ENCODE measurements around the gene C2orf42.
"Not testable (repeated sequence)": the region's sequence is repeated elsewhere in the genome, so short reads cannot be mapped to it uniquely, and the experiment has no call there.

The C2orf42 gene

DNA sequence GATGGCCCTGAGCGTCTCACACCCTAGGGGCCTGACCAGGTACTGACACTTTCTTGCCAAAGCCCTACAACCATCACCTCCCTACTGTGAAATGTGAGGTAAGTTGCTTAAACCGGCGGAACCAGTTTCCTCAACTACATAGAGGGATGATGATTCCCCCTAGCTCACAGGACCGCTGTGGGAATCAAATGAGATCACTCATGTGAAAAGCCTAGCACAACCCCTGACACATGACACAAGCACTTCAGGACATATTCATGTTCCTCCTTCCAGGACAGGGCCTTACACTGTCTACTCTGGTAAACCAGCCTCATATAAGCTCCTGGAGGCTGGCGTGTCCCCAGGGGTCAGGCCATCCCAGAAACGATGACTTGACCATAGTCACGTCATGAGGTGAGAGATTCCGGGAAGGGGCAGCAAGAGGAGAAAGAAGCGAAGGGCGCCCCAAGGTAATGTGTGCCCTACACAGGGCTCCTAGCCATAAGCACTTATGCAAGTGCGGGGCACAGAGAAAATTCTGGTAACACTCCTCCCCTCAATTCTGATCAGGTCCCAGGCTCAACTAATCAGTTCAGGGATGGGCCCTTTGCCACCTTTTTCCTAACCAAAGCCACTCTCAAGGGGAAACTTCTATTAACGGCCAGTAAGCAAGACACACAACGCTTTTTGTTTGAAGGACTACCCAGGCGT lies 49.5 kb downstream of the C2orf42 start:
- Histone ChIP-seq H3K27me3 (ENCODE audit: insufficient read depth, low read length, poor library complexity) (no peaks in the 10 kb centered on the region), H3K4me3 (ENCODE audit: low read depth in 1 of 2, low read length in 2 of 2) (peak overlapping the region; percentile 9 to 55; a peak in 3 of 4 replicates), H2AFZ (ENCODE audit: low read depth, low read length) (peak overlapping the region; percentile 73), H4K20me1 (ENCODE audit: insufficient read depth, low read length) (no peaks in the 10 kb centered on the region), H3K27ac (ENCODE audit: low read length) (peak overlapping the region; percentile 90), H3K79me2 (ENCODE audit: insufficient read depth, low read length) (peaks cover 15% of the 10 kb centered on the region), H3K4me2 (ENCODE audit: insufficient read depth, low read length) (peak overlapping the region; percentile 74), H3K36me3 (ENCODE audit: insufficient read depth, low read length) (no peaks in the 10 kb centered on the region), H3K9ac (ENCODE audit: low read depth, low read length) (peak overlapping the region; percentile 95), H3K4me1 (ENCODE audit: insufficient read depth, low read length) (peaks cover 41% of the 10 kb centered on the region), H3K9me3 (ENCODE audit: insufficient read depth, low read length, severe bottlenecking) (no peaks in the 10 kb centered on the region)
- 0 out of 3 replicates have a peak, but pooled peaks have one; percentile 13 for ATAC-seq (ENCODE audit: insufficient read depth, low read depth)
- peak; percentile 63 for TF ChIP-seq CTCF (IDR thresholded peaks at IDR 0.05; ENCODE audit: borderline replicate concordance, extremely low read depth, low read length, poor library complexity, severe bottlenecking)
- TF ChIP-seq EZH2 (IDR thresholded peaks at IDR 0.05; ENCODE audit: borderline replicate concordance, low read depth, low read length, severe bottlenecking) = no peak
- DNase-seq = peak; percentile 53

DNA sequence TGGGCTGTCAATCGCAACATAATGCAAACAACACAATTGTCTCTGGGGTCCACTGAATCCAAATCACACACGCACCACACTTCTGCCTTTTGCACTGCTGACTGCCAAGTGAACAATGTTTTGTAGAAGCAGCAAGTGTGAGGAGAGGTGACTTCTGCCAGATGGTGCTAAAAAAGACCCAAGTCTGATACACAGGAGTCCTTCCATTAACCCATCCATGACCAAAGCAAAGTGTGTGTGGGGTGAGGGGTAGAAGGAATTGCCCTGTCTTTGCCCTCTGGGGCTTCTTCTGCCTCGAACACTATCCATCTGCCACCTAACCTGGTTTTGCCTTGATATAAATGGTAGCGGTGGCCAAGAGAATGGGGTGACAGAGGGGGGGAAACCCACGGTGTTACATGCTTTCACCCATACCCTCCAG lies 50.0 kb downstream of the C2orf42 start:
- H3K4me2 ChIP-seq (ENCODE audit: insufficient read depth, low read length) = peak overlapping the region; percentile 74

DNA sequence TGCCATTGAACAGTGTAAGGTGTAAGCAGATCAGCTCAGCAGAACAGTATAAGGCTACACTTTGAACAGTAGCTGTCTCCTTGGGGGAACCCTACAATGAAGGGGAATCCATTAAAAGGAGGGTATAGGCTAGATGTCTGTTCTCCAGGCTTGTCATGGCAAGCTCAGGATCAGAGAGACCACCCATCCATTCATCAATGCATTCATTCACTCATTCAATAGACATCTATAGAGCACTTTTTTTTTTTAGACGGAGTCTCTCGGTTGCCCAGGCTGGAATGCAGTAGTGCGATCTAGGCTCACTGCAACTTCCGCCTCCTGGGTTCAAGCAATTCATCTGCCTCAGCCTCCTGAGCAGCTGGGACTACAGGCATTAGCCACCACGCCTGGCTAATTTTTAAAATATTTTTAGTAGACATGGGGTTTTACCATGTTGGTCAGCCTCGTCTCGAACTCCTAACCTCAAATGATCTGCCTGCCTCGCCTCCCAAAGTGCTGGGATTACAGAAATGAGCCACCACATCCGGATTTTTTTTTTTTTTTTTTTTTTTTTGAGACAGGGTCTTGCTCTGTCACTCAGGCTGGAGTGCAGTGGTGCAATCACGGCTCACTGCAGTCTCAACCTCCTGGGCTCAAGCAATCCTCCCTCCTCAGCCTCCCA lies 56.4 kb downstream of the C2orf42 start:
- Histone ChIP-seq H3K27ac (ENCODE audit: low read length) (peak overlapping the region; percentile 94), H3K4me2 (ENCODE audit: insufficient read depth, low read length) (peak overlapping the region; percentile 71), H3K4me1 (ENCODE audit: insufficient read depth, low read length) (peaks cover 76% of the 10 kb centered on the region), H3K9ac (ENCODE audit: low read depth, low read length) (peak overlapping the region; percentile 76; the same call in 1 of the 2 replicates), H3K79me2 (ENCODE audit: insufficient read depth, low read length) (peaks cover 19% of the 10 kb centered on the region)
- not testable (repeated sequence) for H3K36me3 ChIP-seq (ENCODE audit: insufficient read depth, low read length); H4K20me1 ChIP-seq (ENCODE audit: insufficient read depth, low read length); H3K27me3 ChIP-seq (ENCODE audit: insufficient read depth, low read length, poor library complexity); H2AFZ ChIP-seq (ENCODE audit: low read depth, low read length); DNase-seq; H3K4me3 ChIP-seq (ENCODE audit: low read depth in 1 of 2, low read length in 2 of 2); H3K9me3 ChIP-seq (ENCODE audit: insufficient read depth, low read length, severe bottlenecking)
- peak; percentile 13; the same call in 2 of the 3 replicates for ATAC-seq (ENCODE audit: insufficient read depth, low read depth)

More for the DNA sequence above, 50.0 kb downstream of the C2orf42 start:
- DNase-seq = no peak
- Histone ChIP-seq H2AFZ (ENCODE audit: low read depth, low read length) (no peak overlapping the region), H3K36me3 (ENCODE audit: insufficient read depth, low read length) (no peaks in the 10 kb centered on the region), H3K9ac (ENCODE audit: low read depth, low read length) (peak overlapping the region; percentile 95; the same call in 1 of the 2 replicates), H3K27me3 (ENCODE audit: insufficient read depth, low read length, poor library complexity) (no peaks in the 10 kb centered on the region), H3K27ac (ENCODE audit: low read length) (peak overlapping the region; percentile 90), H3K9me3 (ENCODE audit: insufficient read depth, low read length, severe bottlenecking) (no peaks in the 10 kb centered on the region), H3K79me2 (ENCODE audit: insufficient read depth, low read length) (peaks cover 15% of the 10 kb centered on the region), H3K4me3 (ENCODE audit: low read depth in 1 of 2, low read length in 2 of 2) (peak overlapping the region in 1 of 2 experiments; percentile 55; a peak in 1 of 4 replicates), H4K20me1 (ENCODE audit: insufficient read depth, low read length) (no peaks in the 10 kb centered on the region), H3K4me1 (ENCODE audit: insufficient read depth, low read length) (peaks cover 47% of the 10 kb centered on the region)
- no peak for TF ChIP-seq EZH2 (IDR thresholded peaks at IDR 0.05; ENCODE audit: borderline replicate concordance, low read depth, low read length, severe bottlenecking)
- no peak for TF ChIP-seq CTCF (IDR thresholded peaks at IDR 0.05; ENCODE audit: borderline replicate concordance, extremely low read depth, low read length, poor library complexity, severe bottlenecking)
- no peak for ATAC-seq (ENCODE audit: insufficient read depth, low read depth)

All from DND-41 (cell line).